GM19239 (cell line): ENCODE data around the gene KIAA0513.
A peak's percentile ranks its signal among the peaks of the same experiment; 100 is the strongest.

Experiments
- DNase-seq: peaks from one replicate; pipeline ENCODE4 v3.0.0; 2011; ENCODE audit warnings: low spot score; ENCODE audit not compliant: insufficient read length
- FAIRE-seq: peaks from 2 replicates; lab custom pipeline; 2011; peaks lifted over from hg19 to GRCh38; lab: Jason Lieb, UNC

The KIAA0513 gene

GRCh38 chr16:85083051-85083639 lies 55.5 kb downstream of the KIAA0513 start:
- peak; percentile 56 for FAIRE-seq
- DNase-seq, result no peak

GRCh38 chr16:85084841-85085510 lies 57.4 kb downstream of the KIAA0513 start:
- no peak for FAIRE-seq

GRCh38 chr16:85085721-85086120 lies 58.1 kb downstream of the KIAA0513 start:
- DNase-seq, result no peak
- FAIRE-seq, result no peak

More at GRCh38 chr16:85084841-85085510, 57.4 kb downstream of the KIAA0513 start:
- no peak for DNase-seq

- FAIRE-seq (peak; percentile 83), DNase-seq (peak; percentile 85)
These were observed 59.0 kb downstream of the KIAA0513 start for GRCh38 chr16:85086347-85087291.

- DNase-seq (no peak), FAIRE-seq (no peak)
These were observed 60.4 kb downstream of the KIAA0513 start for GRCh38 chr16:85087899-85088569.

GRCh38 chr16:85088570-85089199 lies 61.1 kb downstream of the KIAA0513 start:
- FAIRE-seq (no peak), DNase-seq (no peak)

GRCh38 chr16:85089525-85089924 lies 61.9 kb downstream of the KIAA0513 start:
- DNase-seq (no peak), FAIRE-seq (no peak)

- DNase-seq (no peak), FAIRE-seq (no peak)
These were observed 62.6 kb downstream of the KIAA0513 start for GRCh38 chr16:85090181-85090580.

- DNase-seq (no peak), FAIRE-seq (no peak)
These were observed 63.4 kb downstream of the KIAA0513 start for GRCh38 chr16:85090873-85091521.

- DNase-seq, result no peak
- no peak for FAIRE-seq
These were observed 63.9 kb downstream of the KIAA0513 start for GRCh38 chr16:85091522-85091910.

GRCh38 chr16:85092309-85092708 lies 64.7 kb downstream of the KIAA0513 start:
- no peak for DNase-seq
- FAIRE-seq, result no peak

GRCh38 chr16:85092851-85093250 lies 65.3 kb downstream of the KIAA0513 start:
- FAIRE-seq, result no peak
- DNase-seq, result no peak

GRCh38 chr16:85093705-85094104 lies 66.1 kb downstream of the KIAA0513 start:
- DNase-seq, result no peak
- no peak for FAIRE-seq

GRCh38 chr16:85094176-85094805 lies 66.7 kb downstream of the KIAA0513 start:
- no peak for DNase-seq
- FAIRE-seq, result no peak

- FAIRE-seq (no peak), DNase-seq (no peak)
These were observed 67.2 kb downstream of the KIAA0513 start for GRCh38 chr16:85094812-85095211.

GRCh38 chr16:85096921-85097320 lies 69.3 kb downstream of the KIAA0513 start:
- no peak for FAIRE-seq
- DNase-seq, result no peak

GRCh38 chr16:85098565-85098964 lies 71.0 kb downstream of the KIAA0513 start:
- no peak for FAIRE-seq
- DNase-seq, result no peak

GRCh38 chr16:85100265-85100664 lies 72.7 kb downstream of the KIAA0513 start:
- no peak for DNase-seq

More at GRCh38 chr16:85100265-85100664, 72.7 kb downstream of the KIAA0513 start:
- FAIRE-seq, result no peak
